Measurements from ENCODE around the gene VSTM5.

DNA sequence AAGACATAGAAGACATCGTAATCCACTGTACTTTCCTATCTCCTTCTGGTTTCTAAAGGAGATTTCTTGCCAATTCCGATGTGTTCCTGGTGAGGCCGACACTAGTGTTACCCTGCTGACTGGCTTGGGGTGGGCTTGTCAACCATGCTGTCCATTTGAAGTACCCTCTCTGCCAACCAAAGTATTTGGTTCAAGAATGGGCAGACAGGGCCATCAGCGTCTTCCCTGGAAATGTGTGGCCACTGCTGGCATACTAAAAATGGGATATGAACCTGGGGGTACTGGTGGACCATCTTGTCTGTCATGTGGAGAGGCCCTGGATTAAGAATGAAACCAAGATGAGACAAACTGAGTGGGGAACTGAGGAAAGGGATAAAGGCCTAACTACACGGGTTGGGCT is 1.8 kb upstream of the VSTM5 start:
- TF ChIP-seq, protein P1, sequence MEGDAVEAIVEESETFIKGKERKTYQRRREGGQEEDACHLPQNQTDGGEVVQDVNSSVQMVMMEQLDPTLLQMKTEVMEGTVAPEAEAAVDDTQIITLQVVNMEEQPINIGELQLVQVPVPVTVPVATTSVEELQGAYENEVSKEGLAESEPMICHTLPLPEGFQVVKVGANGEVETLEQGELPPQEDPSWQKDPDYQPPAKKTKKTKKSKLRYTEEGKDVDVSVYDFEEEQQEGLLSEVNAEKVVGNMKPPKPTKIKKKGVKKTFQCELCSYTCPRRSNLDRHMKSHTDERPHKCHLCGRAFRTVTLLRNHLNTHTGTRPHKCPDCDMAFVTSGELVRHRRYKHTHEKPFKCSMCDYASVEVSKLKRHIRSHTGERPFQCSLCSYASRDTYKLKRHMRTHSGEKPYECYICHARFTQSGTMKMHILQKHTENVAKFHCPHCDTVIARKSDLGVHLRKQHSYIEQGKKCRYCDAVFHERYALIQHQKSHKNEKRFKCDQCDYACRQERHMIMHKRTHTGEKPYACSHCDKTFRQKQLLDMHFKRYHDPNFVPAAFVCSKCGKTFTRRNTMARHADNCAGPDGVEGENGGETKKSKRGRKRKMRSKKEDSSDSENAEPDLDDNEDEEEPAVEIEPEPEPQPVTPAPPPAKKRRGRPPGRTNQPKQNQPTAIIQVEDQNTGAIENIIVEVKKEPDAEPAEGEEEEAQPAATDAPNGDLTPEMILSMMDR (conservative IDR thresholded peaks at IDR 0.05; ENCODE audit: low read length), result no peak
- no peak for TF ChIP-seq EZH2phosphoT487 (IDR thresholded peaks at IDR 0.05; ENCODE audit: borderline replicate concordance, low read depth, low read length)
